GM12878 (cell line): ENCODE data around the gene PHAF1. TPM values are rescaled to one million over a fixed set of nuclear protein-coding genes. Genes with fewer than 3 reads are reported as not detected.

ENCODE experiments used
- ATAC-seq: fragments of 200-7000 bp; cut with Tn5 transposase; 3 replicates; pipeline ENCODE4 v1.9.1; 2020; ENCODE audit warnings: mild to moderate bottlenecking, moderate library complexity
- BruUV-seq: library from RNA; stranded (reverse); fragments of 400-500 nt; replicated peaks from 2 replicates; lab custom pipeline; 2021; lab: Mats Ljungman, UMichigan
- CTCF ChIA-PET: fragments of 300-600 bp; sonication (Branson Sonifier 250); formaldehyde crosslinking; extraction: SDS; loops from one replicate; lab custom pipeline; 2021; ENCODE audit warnings: inconsistent platforms; lab: Yijun Ruan, JAX
- POLR2A ChIA-PET: fragments of 350-600 bp; formaldehyde crosslinking; extraction: SDS; loops from one replicate; lab custom pipeline; 2021; ENCODE audit warnings: inconsistent platforms; lab: Charles Lee
- RAD21 ChIA-PET: fragments of 300-600 bp; sonication (Branson Sonifier 250); formaldehyde crosslinking; loops from one replicate; lab custom pipeline; 2023; ENCODE audit warnings: antibody characterized with exemption; ENCODE audit not compliant: unreplicated experiment; lab: Charles Lee
- SMC1A ChIA-PET: fragments of 300-600 bp; sonication (Branson Sonifier 250); formaldehyde crosslinking; loops from one replicate; lab custom pipeline; 2023; ENCODE audit not compliant: unreplicated experiment, uncharacterized antibody; lab: Charles Lee
- DNase-seq: peaks from one replicate; pipeline ENCODE4 v3.0.0-alpha.2; 2011; ENCODE audit warnings: low read depth, low spot score
- FAIRE-seq: peaks from 3 replicates; lab custom pipeline; 2011; peaks lifted over from hg19 to GRCh38; lab: Jason Lieb, UNC
- H2AFZ ChIP-seq: 2 replicates; pipeline ENCODE4 v1.6.0; 2011; ENCODE audit warnings: low read depth, low read length, control low read depth; ENCODE audit not compliant: control insufficient read depth
- H3K27ac ChIP-seq: 2 replicates; pipeline ENCODE4 v1.5.1; 2011; ENCODE audit warnings: control low read depth; ENCODE audit not compliant: control insufficient read depth, insufficient read depth
- H3K27me3 ChIP-seq, 2 experiments: replicated peaks in 1 of 2; 2 replicates each; pipeline versions ENCODE4 v1.6.0 to v1.6.1; 2011; ENCODE audit warnings: low read length in 1 of 2; ENCODE audit not compliant: control insufficient read depth in 2 of 2, insufficient read depth in 2 of 2
- H3K36me3 ChIP-seq, 2 experiments: 2 replicates each; pipeline ENCODE4 v1.5.1; 2011; ENCODE audit warnings: low read length in 1 of 2; ENCODE audit not compliant: control insufficient read depth in 2 of 2, insufficient read depth in 2 of 2
- H3K4me1 ChIP-seq: 2 replicates; pipeline ENCODE4 v1.6.1; 2011; ENCODE audit warnings: mild to moderate bottlenecking, low read length, moderate library complexity, mixed read lengths; ENCODE audit not compliant: control insufficient read depth, insufficient read depth
- H3K4me2 ChIP-seq: 2 replicates; pipeline ENCODE4 v1.6.0; 2011; ENCODE audit warnings: control low read depth; ENCODE audit not compliant: control insufficient read depth, insufficient read depth
- H3K4me3 ChIP-seq: fragments of 200-600 bp; sonication (generic); 2 replicates; pipeline ENCODE4 v1.5.1; 2016
- H3K79me2 ChIP-seq: 2 replicates; pipeline ENCODE4 v1.6.0; 2011; ENCODE audit warnings: low read length; ENCODE audit not compliant: control insufficient read depth, insufficient read depth
- H3K9ac ChIP-seq: 2 replicates; pipeline ENCODE4 v1.8.0; 2011; ENCODE audit warnings: low read length, control low read depth, mixed read lengths; ENCODE audit not compliant: control insufficient read depth, insufficient read depth
- H3K9me3 ChIP-seq: replicated peaks from 3 replicates; pipeline ENCODE4 v1.5.1; 2011; ENCODE audit warnings: mild to moderate bottlenecking, low read length; ENCODE audit not compliant: control insufficient read depth, insufficient read depth
- H4K20me1 ChIP-seq: 2 replicates; pipeline ENCODE4 v1.6.0; 2011; ENCODE audit not compliant: control insufficient read depth, insufficient read depth
- BRCA1 ChIP-seq: IDR thresholded peaks from 2 replicates; pipeline ENCODE4 v1.6.1; 2011; ENCODE audit warnings: low read depth, low read length, improper control_type of control experiment
- MEF2B ChIP-seq: fragments of 450-650 bp; IDR thresholded peaks from 2 replicates; pipeline ENCODE4 v1.6.1; 2018; ENCODE audit warnings: mild to moderate bottlenecking, moderate library complexity; ENCODE audit not compliant: partially characterized antibody, poor library complexity, severe bottlenecking
- NR2C2 ChIP-seq: IDR thresholded peaks from 2 replicates; pipeline ENCODE4 v1.6.1; 2011; ENCODE audit warnings: borderline replicate concordance, low read depth; ENCODE audit not compliant: control insufficient read depth, insufficient read length
- POLR2A ChIP-seq: IDR thresholded peaks from 2 replicates; pipeline ENCODE4 v1.6.1; 2011; ENCODE audit warnings: low read depth, mild to moderate bottlenecking, low read length
- POLR2AphosphoS2 ChIP-seq: IDR thresholded peaks from 2 replicates; pipeline ENCODE4 v1.6.1; 2011; ENCODE audit warnings: low read depth, mild to moderate bottlenecking, low read length, improper control_type of control experiment, moderate library complexity
- PRDM15 ChIP-seq: fragments of 450-650 bp; formaldehyde crosslinking; IDR thresholded peaks from 2 replicates; pipeline ENCODE4 v1.4.0; 2020; ENCODE audit warnings: mild to moderate bottlenecking, moderate library complexity
- ZSCAN29 ChIP-seq: fragments of 450-650 bp; IDR thresholded peaks from 2 replicates; pipeline ENCODE4 v1.6.1; 2017; ENCODE audit warnings: mild to moderate bottlenecking, moderate library complexity
- WGBS: methylation state at CpG from one replicate; pipeline ENCODE4 v1.1.6; 2016; ENCODE audit warnings: low lambda C conversion rate; ENCODE audit not compliant: insufficient replicate concordance, insufficient coverage; ENCODE audit errors: missing lambda C conversion rate; 5-methylcytosine and 5-hydroxymethylcytosine counted together
- in situ Hi-C: fragments of 300-500 bp; cut with MboI; formaldehyde crosslinking; loops from 9 replicates; pipeline ENCODE4 v1.14.3; 2018; ENCODE audit warnings: mixed read lengths
- intact Hi-C: fragments of 100-400 bp; cut with micrococcal nuclease; formaldehyde crosslinking; loops from one replicate; pipeline ENCODE4 v1.14.2; 2022; ENCODE audit not compliant: unreplicated experiment
- polyA plus RNA-seq, 11 experiments: library from polyadenylated mRNA; depleted of rRNA in 4 of 11; unstranded in 6 of 11; stranded (reverse) in 5 of 11; fragments of >200 nt; fragmentation: Nextera tagmentation in 4 of 11; fragmentation: Illumina TruSeq in 1 of 11; extraction: Ambion mirVana in 4 of 11; extraction: Trizol in 1 of 11; gene quantifications; 1 replicate in 1 of 11; 2 replicates in 10 of 11; pipeline versions ENCODE4 v1.2.1 to v1.2.3, GENCODE V29; 2011 to 2016; ENCODE audit warnings: inconsistent platforms in 2 of 11, missing spikeins in 2 of 11, low read depth in 1 of 11
- total RNA-seq, 4 experiments: library from RNA; depleted of rRNA in 3 of 4; stranded (reverse); fragments of >200 nt in 3 of 4; fragmentation: Illumina TruSeq in 1 of 4; extraction: Trizol in 1 of 4; gene quantifications; 2 replicates each; pipeline versions ENCODE4 v1.2.1 to v1.2.3, GENCODE V29; 2013 to 2021

PHAF1 gene
- total and polyA plus RNA-seq, 10 of the 15 experiments (the other 5 are each of a cell fraction or from before 2014, with no cell fraction given), result 4.5 to 20.9 (median 14.9) TPM

DNA sequence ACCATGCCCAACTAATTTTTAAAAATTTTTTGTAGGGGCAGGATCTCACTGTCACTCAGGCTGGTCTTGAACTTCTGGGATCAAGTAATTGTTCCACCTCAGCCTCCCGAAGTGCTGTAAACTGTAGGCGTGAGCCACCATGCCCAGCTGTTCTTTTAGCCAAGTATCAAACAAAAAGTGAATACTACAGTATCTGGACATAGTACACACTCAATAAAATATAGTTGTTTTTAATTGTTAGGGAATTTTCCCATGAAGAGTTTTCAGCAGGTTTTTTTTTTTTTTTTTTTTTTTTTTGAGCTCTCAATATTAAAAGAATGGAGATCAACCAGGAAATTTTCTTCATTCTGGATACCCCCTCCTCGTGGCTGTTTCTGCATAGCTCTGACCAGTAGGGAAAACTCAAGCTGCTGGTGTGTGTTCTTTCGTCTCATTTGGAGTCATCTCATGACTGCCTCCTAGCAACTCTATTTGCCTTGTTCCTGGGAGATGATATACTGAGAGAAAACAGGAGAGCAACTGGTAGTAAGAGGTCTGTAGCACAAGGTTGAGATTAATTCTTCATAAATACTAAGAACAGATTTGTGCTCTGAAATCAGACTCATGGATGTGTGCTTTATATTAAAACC, 16.5 kb upstream of the PHAF1 start:
- Histone ChIP-seq H3K4me2 (no peak overlapping the region), H3K79me2 (no peaks in the 10 kb centered on the region; the same call in 1 of the 2 replicates), H3K4me3 (no peak overlapping the region), H3K4me1 (peaks cover 12% of the 10 kb centered on the region; the same call in 1 of the 2 replicates), H3K9ac (no peak overlapping the region), H3K27ac (no peak overlapping the region), H3K9me3 (no peaks in the 10 kb centered on the region), H3K27me3 (no peaks in the 10 kb centered on the region), H4K20me1 (no peaks in the 10 kb centered on the region), H2AFZ (no peak overlapping the region), H3K36me3 (peaks cover 0 to 4% of the 10 kb centered on the region in 2 experiments; a peak in 3 of 4 replicates)
- TF ChIP-seq POLR2A, result no peak
- no peak for TF ChIP-seq POLR2AphosphoS2
- no peak for TF ChIP-seq PRDM15 (CRISPR knock-in tag)
- TF ChIP-seq NR2C2, result no peak
- TF ChIP-seq MEF2B, result no peak
- TF ChIP-seq BRCA1, result no peak
- TF ChIP-seq ZSCAN29, result no peak
- ChIA-PET SMC1A (interaction anchor here (0.7 to 1.5 kb wide), 2 partner anchors 26 to 75 kb away, joined by 4 read pairs; no protein-coding TSS in a partner anchor), CTCF (interaction anchor here (1.4 to 2.8 kb wide), 4 partner anchors 8 to 65 kb away, joined by 3 to 11 read pairs (median 4); no protein-coding TSS in a partner anchor), RAD21 (interaction anchor here (0.7 to 1.1 kb wide), 5 partner anchors 9 to 110 kb away, joined by 3 to 4 read pairs (median 3); no protein-coding TSS in a partner anchor), POLR2A (interaction anchor here (0.6 to 0.9 kb wide), 5 partner anchors 10 to 709 kb away, joined by 3 to 5 read pairs (median 4); no protein-coding TSS in a partner anchor)
- DNase-seq (no peak), FAIRE-seq (no peak), ATAC-seq (no peak)
- in situ Hi-C loops, result no loop called here
- intact Hi-C loops, result no loop called here
- BruUV-seq, result no TSS peak
- WGBS, result 66% methylated on average over 4 of the region's 4 CpGs
